ENCODE results near the gene LBHD1. TPM values are rescaled to one million over a fixed set of nuclear protein-coding genes. Genes with fewer than 3 reads are reported as not detected.
"Not testable (repeated sequence)": the region's sequence is repeated elsewhere in the genome, so short reads cannot be mapped to it uniquely, and the experiment has no call there.

The LBHD1 gene
- total and polyA plus RNA-seq, 8 donors: 1.4 to 21.7 (median 3.8) TPM

DNA sequence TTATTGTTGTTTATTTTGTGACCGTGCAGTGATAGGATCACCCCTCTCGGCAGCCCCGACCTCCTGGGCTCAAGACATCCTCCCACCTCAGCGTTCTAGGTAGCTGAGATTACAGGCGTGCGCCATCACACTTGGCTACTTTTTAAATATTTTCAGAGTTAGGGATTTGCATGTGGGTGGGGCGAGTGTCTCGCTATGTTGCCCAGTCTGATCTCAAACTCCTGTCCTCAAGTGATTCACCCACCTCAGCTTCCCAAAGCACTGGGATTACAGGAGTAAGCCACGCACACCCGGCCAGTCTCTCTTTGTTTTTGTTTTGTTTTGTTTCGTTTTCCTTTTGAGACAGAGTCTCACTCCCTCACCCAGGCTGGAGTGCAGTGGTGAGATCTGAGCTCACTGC is 17.8 kb downstream of the LBHD1 start:
- H3K4me1 ChIP-seq: peaks cover 0 to 8% (median 8%) of the 10 kb centered on the region in 3 donors
- no peak overlapping the region for H3K4me3 ChIP-seq
- no peaks in the 10 kb centered on the region for H3K27me3 ChIP-seq
- TF ChIP-seq, protein P1, sequence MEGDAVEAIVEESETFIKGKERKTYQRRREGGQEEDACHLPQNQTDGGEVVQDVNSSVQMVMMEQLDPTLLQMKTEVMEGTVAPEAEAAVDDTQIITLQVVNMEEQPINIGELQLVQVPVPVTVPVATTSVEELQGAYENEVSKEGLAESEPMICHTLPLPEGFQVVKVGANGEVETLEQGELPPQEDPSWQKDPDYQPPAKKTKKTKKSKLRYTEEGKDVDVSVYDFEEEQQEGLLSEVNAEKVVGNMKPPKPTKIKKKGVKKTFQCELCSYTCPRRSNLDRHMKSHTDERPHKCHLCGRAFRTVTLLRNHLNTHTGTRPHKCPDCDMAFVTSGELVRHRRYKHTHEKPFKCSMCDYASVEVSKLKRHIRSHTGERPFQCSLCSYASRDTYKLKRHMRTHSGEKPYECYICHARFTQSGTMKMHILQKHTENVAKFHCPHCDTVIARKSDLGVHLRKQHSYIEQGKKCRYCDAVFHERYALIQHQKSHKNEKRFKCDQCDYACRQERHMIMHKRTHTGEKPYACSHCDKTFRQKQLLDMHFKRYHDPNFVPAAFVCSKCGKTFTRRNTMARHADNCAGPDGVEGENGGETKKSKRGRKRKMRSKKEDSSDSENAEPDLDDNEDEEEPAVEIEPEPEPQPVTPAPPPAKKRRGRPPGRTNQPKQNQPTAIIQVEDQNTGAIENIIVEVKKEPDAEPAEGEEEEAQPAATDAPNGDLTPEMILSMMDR (IDR thresholded peaks at IDR 0.05): no peak
- FAIRE-seq: no peak
- ATAC-seq: no peak
- no peaks in the 10 kb centered on the region for H3K9me3 ChIP-seq
- no peak for DNase-seq
- WGBS, 2 donors: 84 to 86% methylated on average over 11 of the region's 11 CpGs
- intact Hi-C loops (cut with DNase I): no loop called here
- H3K36me3 ChIP-seq: peaks cover 0 to 5% (median 2%) of the 10 kb centered on the region in 3 donors
- no peak overlapping the region for H3K27ac ChIP-seq

DNA sequence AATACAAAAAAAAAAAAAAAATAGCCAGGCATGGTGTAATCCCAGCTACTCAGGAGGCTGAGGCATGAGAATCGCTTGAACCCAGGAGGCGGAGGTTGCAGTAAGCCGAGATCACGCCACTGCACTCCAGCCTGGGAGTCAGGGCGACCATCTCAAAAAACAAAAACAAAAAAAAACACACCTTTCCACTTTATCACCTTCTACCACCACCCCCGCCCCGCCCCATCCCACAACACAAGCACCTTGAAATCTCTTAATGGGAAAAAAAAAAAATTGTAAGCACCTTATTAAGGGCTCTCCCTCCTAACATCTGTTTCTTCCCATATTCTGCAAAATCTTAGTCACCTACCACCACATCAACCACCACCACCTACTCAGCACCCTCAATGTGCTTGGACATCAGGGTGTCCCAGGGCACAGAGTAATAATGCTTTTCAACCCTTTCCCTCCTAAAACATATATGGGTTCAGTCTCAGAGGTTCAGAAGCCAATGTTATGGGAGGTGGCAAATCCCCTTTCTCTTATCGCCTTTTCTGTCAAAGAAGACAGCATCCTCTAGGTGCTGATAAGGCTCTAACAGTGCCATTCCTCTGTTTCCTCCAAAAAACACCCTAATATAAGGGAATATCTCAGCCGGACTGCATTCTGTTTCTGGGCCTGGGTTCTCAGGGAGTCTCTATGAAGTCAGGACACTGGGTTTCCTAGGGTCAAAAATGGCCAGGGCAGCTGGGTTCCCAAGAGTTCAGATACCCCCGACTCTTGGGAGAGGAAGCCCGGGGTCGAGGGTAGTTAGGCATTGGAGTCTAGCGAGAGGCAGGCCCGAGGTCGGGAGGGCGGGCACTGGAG is 19.7 kb downstream of the LBHD1 start:
- ATAC-seq: no peak
- TF ChIP-seq, protein P1 (IDR thresholded peaks at IDR 0.05): no peak
- Histone ChIP-seq H3K27me3 (no peaks in the 10 kb centered on the region), H3K4me1 (peaks cover 0 to 9% (median 8%) of the 10 kb centered on the region in 3 donors), H3K36me3 (peaks cover 0 to 14% (median 3%) of the 10 kb centered on the region in 3 donors), H3K27ac (peak overlapping the region; percentile 62 to 89 (median 87)), H3K4me3 (peak overlapping the region; percentile 76 to 92 (median 83)), H3K9me3 (no peaks in the 10 kb centered on the region)
- DNase-seq: no peak
- intact Hi-C loops (cut with DNase I): no loop called here
- 29 to 35% methylated on average over 16 of the region's 16 CpGs for WGBS, 2 donors
- FAIRE-seq: no peak

DNA sequence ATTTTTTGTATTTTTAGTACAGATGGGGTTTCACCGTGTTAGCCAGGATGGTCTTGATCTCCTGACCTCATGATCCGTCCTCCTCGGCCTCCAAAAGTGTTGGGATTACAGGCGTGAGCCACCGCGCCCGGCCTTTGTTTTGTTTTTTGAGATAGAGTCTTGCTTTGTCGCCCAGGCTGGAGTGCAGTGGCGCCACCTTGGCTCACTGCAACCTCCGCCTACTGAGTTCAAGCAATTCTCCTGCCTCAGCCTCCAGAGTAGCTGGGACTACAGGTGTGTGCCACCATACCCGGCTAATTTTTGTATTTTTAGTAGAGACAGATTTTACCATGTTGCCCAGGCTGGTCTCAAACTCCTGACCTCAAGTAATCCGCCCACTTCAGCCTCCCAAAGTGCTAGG is 21.8 kb downstream of the LBHD1 start:
- Histone ChIP-seq H3K36me3 (peaks cover 0 to 14% (median 3%) of the 10 kb centered on the region in 3 donors), H3K4me1 (peaks cover 0 to 15% (median 14%) of the 10 kb centered on the region in 3 donors)
- H3K27me3 ChIP-seq; H3K9me3 ChIP-seq; H3K27ac ChIP-seq; intact Hi-C loops (cut with DNase I); FAIRE-seq; DNase-seq; ATAC-seq; H3K4me3 ChIP-seq: not testable (repeated sequence)
- WGBS, 2 donors: 92 to 97% methylated on average over 12 of the region's 12 CpGs

DNA sequence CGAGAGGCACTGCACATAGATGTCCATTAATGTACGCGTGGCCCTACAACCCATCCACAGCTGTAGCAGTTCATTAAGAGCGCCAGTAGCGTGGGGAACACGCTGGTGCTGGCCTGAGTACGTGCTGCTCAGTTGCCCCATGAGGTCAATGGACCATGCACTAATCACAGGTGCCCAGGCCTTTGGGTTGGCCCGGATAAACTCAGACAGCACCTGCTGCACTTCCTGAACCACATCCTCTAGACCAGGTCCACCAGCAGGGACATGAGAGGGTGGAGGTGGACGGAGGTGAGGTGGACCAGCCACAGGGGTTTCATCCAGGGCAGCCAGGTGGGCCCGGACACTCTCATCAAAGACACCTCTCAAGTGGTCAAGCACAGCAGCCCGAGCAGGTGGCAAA is 22.6 kb downstream of the LBHD1 start:
- Histone ChIP-seq H3K36me3 (peaks cover 0 to 14% (median 3%) of the 10 kb centered on the region in 3 donors), H3K4me1 (peaks cover 6 to 21% (median 16%) of the 10 kb centered on the region in 3 donors), H3K27me3 (no peaks in the 10 kb centered on the region), H3K27ac (no peak overlapping the region), H3K9me3 (no peaks in the 10 kb centered on the region), H3K4me3 (no peak overlapping the region)
- FAIRE-seq (no peak), DNase-seq (no peak), ATAC-seq (no peak)
- WGBS, 2 donors: 89 to 90% methylated on average over 11 of the region's 11 CpGs
- intact Hi-C loops (cut with DNase I): no loop called here
- TF ChIP-seq, protein P1 (IDR thresholded peaks at IDR 0.05): no peak

DNA sequence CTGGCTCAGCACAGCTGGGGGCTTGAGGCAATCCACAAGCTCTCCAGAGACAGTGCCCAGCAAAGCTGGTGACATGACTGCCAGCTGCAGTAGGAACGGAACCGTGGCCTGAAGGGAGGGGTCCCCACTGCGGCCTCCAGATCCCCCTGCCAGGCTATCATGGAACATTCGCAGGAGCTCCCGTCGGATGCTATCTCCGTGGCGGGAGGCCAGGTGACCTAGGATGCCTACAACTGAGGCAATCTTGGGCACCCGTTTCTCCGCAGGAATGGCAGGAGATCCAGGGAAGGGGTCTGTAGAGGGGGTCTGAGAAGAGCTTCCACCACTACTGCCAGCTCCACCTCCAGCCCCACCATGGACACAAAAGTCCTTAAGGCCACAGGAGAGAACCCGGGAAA is 23.1 kb downstream of the LBHD1 start:
- ATAC-seq: no peak

More for the DNA sequence above, 23.1 kb downstream of the LBHD1 start:
- WGBS, 2 donors: 86 to 90% methylated on average over 11 of the region's 11 CpGs
- no peak overlapping the region for H3K27ac ChIP-seq
- peaks cover 0 to 14% (median 3%) of the 10 kb centered on the region in 3 donors for H3K36me3 ChIP-seq
- TF ChIP-seq, protein P1 (IDR thresholded peaks at IDR 0.05): no peak
- no peak overlapping the region for H3K4me3 ChIP-seq
- intact Hi-C loops (cut with DNase I): no loop called here
- FAIRE-seq (no peak), DNase-seq (peak in 2 of 6 donors; percentile 24 to 43)
- H3K9me3 ChIP-seq: no peaks in the 10 kb centered on the region
- peaks cover 6 to 21% (median 16%) of the 10 kb centered on the region in 3 donors for H3K4me1 ChIP-seq
- no peaks in the 10 kb centered on the region for H3K27me3 ChIP-seq
